ENCODE results near the gene DPH2.
A peak's percentile ranks its signal among the peaks of the same experiment; 100 is the strongest.

DPH2 gene

GRCh38 chr1:43969746-43970466, at the start of gene DPH2:
Gene DPH2, plus strand, starts transcription at chr1:43970010. Its CDS starts 166 bp downstream, at chr1:43970176.
- intact Hi-C loops (cut with DNase I), result no loop called here
- DNase-seq, result peak; percentile 95 to 100 (median 98)

- no peak for DNase-seq
- intact Hi-C loops (cut with DNase I), result no loop called here
Observed at GRCh38 chr1:43921022-43921421, 48.8 kb upstream of the DPH2 start.

- no peak for DNase-seq
- intact Hi-C loops (cut with DNase I), result no loop called here
Observed at GRCh38 chr1:43924516-43924915, 45.3 kb upstream of the DPH2 start.

GRCh38 chr1:43925846-43926245, 44.0 kb upstream of the DPH2 start:
- DNase-seq, result no peak
- intact Hi-C loops (cut with DNase I), result loop anchor here (5.0 kb wide), 1 partner anchor 324 kb away; no protein-coding TSS in a partner anchor

GRCh38 chr1:43930168-43930948, 39.5 kb upstream of the DPH2 start:
- DNase-seq, result peak in 6 of 42 donors; percentile 37 to 53 (median 44)
- intact Hi-C loops (cut with DNase I), result loop anchor here (5.0 to 10.0 kb wide), 3 partner anchors 104 to 406 kb away; partner anchors contain the start of gene SLC6A9

- no peak for DNase-seq
- intact Hi-C loops (cut with DNase I), result loop anchor here (5.0 to 10.0 kb wide), 3 partner anchors 104 to 406 kb away; partner anchors contain the start of gene SLC6A9
Observed at GRCh38 chr1:43930949-43931275, 38.9 kb upstream of the DPH2 start.

- no peak for DNase-seq
- intact Hi-C loops (cut with DNase I), result loop anchor here (5.0 to 10.0 kb wide), 3 partner anchors 103 to 407 kb away; partner anchors contain the start of gene SLC6A9
Observed at GRCh38 chr1:43931711-43932660, 37.8 kb upstream of the DPH2 start.

GRCh38 chr1:43932786-43933385, 36.9 kb upstream of the DPH2 start:
- intact Hi-C loops (cut with DNase I), result loop anchor here (5.0 to 10.0 kb wide), 3 partner anchors 102 to 408 kb away; partner anchors contain the start of gene SLC6A9
- DNase-seq, result no peak

- intact Hi-C loops (cut with DNase I), result loop anchor here (5.0 to 10.0 kb wide), 3 partner anchors 101 to 409 kb away; partner anchors contain the start of gene SLC6A9
- DNase-seq, result peak in 3 of 42 donors; percentile 26 to 39 (median 35)
Observed at GRCh38 chr1:43933386-43934100, 36.3 kb upstream of the DPH2 start, which contains the start of gene ARTN. Gene ARTN, plus strand, starts transcription at chr1:43933801. Its CDS starts 1,856 bp downstream, at chr1:43935657.

- intact Hi-C loops (cut with DNase I), result loop anchor here (5.0 to 10.0 kb wide), 3 partner anchors 100 to 410 kb away; partner anchors contain the start of gene SLC6A9
- peak in 40 of 42 donors; percentile 46 to 89 (median 70) for DNase-seq
Observed at GRCh38 chr1:43934101-43934985, 35.5 kb upstream of the DPH2 start.

GRCh38 chr1:43934986-43935324, 34.9 kb upstream of the DPH2 start:
- no peak for DNase-seq

GRCh38 chr1:43935711-43936427, 33.9 kb upstream of the DPH2 start:
- intact Hi-C loops (cut with DNase I), result loop anchor here (10.0 kb wide), 2 partner anchors 99 to 411 kb away; partner anchors contain the start of gene SLC6A9
- peak in 2 of 42 donors; percentile 14 to 23 for DNase-seq

More at GRCh38 chr1:43934986-43935324, 34.9 kb upstream of the DPH2 start:
- intact Hi-C loops (cut with DNase I), result loop anchor here (5.0 to 10.0 kb wide), 3 partner anchors 100 to 410 kb away; partner anchors contain the start of gene SLC6A9

- intact Hi-C loops (cut with DNase I), result loop anchor here (10.0 kb wide), 2 partner anchors 98 to 412 kb away; partner anchors contain the start of gene SLC6A9
Observed at GRCh38 chr1:43936431-43937151, 33.2 kb upstream of the DPH2 start.

GRCh38 chr1:43937179-43937865, 32.5 kb upstream of the DPH2 start:
- DNase-seq, result no peak
- intact Hi-C loops (cut with DNase I), result loop anchor here (10.0 kb wide), 2 partner anchors 97 to 413 kb away; partner anchors contain the start of gene SLC6A9

More at GRCh38 chr1:43936431-43937151, 33.2 kb upstream of the DPH2 start:
- DNase-seq, result peak in 21 of 42 donors; percentile 23 to 67 (median 54)
